DND-41 (cell line): ENCODE measurements around the gene EVI2B.

Experiments used
- ATAC-seq: fragments of 200-7000 bp; cut with Tn5 transposase; 3 replicates; pipeline ENCODE4 v1.9.1; 2021; ENCODE audit warnings: low read depth; ENCODE audit not compliant: insufficient read depth
- DNase-seq: peaks from one replicate; pipeline ENCODE4 v3.0.0-alpha.2; 2020
- H2AFZ ChIP-seq: 2 replicates; pipeline ENCODE4 v1.6.0; 2012; ENCODE audit warnings: low read depth, low read length
- H3K27ac ChIP-seq: 2 replicates; pipeline ENCODE4 v1.5.1; 2012; ENCODE audit warnings: low read length, inconsistent platforms
- H3K27me3 ChIP-seq: fragments of 200-600 bp; sonication (generic); 2 replicates; pipeline ENCODE4 v1.6.0; 2012; ENCODE audit warnings: low read length, mild to moderate bottlenecking, inconsistent platforms; ENCODE audit not compliant: insufficient read depth, poor library complexity
- H3K36me3 ChIP-seq: 2 replicates; pipeline ENCODE4 v1.5.1; 2012; ENCODE audit warnings: low read length, inconsistent platforms; ENCODE audit not compliant: insufficient read depth
- H3K4me1 ChIP-seq: 2 replicates; pipeline ENCODE4 v1.5.1; 2012; ENCODE audit warnings: mild to moderate bottlenecking, low read length; ENCODE audit not compliant: insufficient read depth
- H3K4me2 ChIP-seq: 2 replicates; pipeline ENCODE4 v1.6.0; 2012; ENCODE audit warnings: mild to moderate bottlenecking, moderate library complexity, low read length, inconsistent platforms; ENCODE audit not compliant: insufficient read depth
- H3K4me3 ChIP-seq, 2 experiments: fragments of 200-600 bp in 1 of 2; shearing (Covaris generic) in 1 of 2; 2 replicates each; pipeline ENCODE4 v1.5.1; 2012 to 2016; ENCODE audit warnings: inconsistent platforms in 2 of 2, low read length in 2 of 2, mild to moderate bottlenecking in 2 of 2, low read depth in 1 of 2, moderate library complexity in 1 of 2
- H3K79me2 ChIP-seq: 2 replicates; pipeline ENCODE4 v1.6.0; 2012; ENCODE audit warnings: low read length, inconsistent platforms; ENCODE audit not compliant: insufficient read depth
- H3K9ac ChIP-seq: 2 replicates; pipeline ENCODE4 v1.6.0; 2012; ENCODE audit warnings: low read depth, mild to moderate bottlenecking, inconsistent platforms, low read length, moderate library complexity
- H3K9me3 ChIP-seq: 2 replicates; pipeline ENCODE4 v1.5.1; 2012; ENCODE audit warnings: low read length, moderate library complexity, mild to moderate bottlenecking, inconsistent platforms; ENCODE audit not compliant: insufficient read depth, severe bottlenecking
- H4K20me1 ChIP-seq: 2 replicates; pipeline ENCODE4 v1.6.0; 2012; ENCODE audit warnings: low read length; ENCODE audit not compliant: insufficient read depth
- EZH2 ChIP-seq: IDR thresholded peaks from 3 replicates; pipeline ENCODE4 v1.6.1; 2012; ENCODE audit warnings: borderline replicate concordance, low read depth, mild to moderate bottlenecking, moderate library complexity, low read length, inconsistent platforms; ENCODE audit not compliant: severe bottlenecking
- TF ChIP-seq, protein P1 (sequence below): IDR thresholded peaks from 2 replicates; pipeline ENCODE4 v1.5.1; 2012; ENCODE audit warnings: borderline replicate concordance, low read length, moderate library complexity, mild to moderate bottlenecking; ENCODE audit not compliant: poor library complexity, severe bottlenecking; ENCODE audit errors: extremely low read depth

The EVI2B gene

DNA sequence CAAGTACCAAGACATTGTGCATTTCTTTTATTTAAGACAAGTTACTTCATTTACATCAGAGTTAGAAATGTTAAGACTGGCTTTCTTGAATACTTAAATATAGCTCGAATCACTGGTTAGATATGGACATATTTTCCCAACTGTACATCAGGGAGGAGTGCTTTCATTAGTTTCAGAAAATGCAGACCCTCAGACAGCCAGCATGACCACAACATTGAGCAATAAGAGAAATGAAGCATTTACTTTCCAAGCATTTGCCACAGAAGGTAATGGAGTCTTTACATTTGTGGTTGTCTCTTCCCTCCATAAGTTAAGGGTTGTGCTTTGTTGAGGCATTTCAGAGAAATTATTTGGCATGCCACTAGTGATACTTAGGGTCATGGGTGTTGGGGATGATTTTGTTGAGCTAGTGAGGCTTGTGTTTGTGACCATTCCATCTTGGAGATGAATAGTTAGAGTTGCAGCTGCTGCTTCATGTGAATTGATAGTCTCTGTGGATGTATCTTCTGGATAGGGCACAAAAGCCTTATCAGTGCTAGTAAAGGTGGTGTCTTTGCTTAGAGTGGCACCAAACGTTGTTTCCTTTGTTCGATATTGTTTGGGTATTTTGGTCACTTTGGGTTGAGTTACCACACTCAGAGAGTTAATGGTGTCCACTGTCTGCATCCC is 18.9 kb downstream of the EVI2B start:
- Histone ChIP-seq H2AFZ (no peak overlapping the region), H3K27ac (no peak overlapping the region), H3K4me2 (no peak overlapping the region), H3K9me3 (no peaks in the 10 kb centered on the region), H3K79me2 (no peaks in the 10 kb centered on the region), H3K4me1 (no peaks in the 10 kb centered on the region), H4K20me1 (no peaks in the 10 kb centered on the region), H3K9ac (no peak overlapping the region), H3K36me3 (peaks cover 12% of the 10 kb centered on the region), H3K27me3 (no peaks in the 10 kb centered on the region), H3K4me3 (no peak overlapping the region)
- ATAC-seq (no peak), DNase-seq (no peak)
- TF ChIP-seq EZH2 = no peak
- TF ChIP-seq, protein P1, sequence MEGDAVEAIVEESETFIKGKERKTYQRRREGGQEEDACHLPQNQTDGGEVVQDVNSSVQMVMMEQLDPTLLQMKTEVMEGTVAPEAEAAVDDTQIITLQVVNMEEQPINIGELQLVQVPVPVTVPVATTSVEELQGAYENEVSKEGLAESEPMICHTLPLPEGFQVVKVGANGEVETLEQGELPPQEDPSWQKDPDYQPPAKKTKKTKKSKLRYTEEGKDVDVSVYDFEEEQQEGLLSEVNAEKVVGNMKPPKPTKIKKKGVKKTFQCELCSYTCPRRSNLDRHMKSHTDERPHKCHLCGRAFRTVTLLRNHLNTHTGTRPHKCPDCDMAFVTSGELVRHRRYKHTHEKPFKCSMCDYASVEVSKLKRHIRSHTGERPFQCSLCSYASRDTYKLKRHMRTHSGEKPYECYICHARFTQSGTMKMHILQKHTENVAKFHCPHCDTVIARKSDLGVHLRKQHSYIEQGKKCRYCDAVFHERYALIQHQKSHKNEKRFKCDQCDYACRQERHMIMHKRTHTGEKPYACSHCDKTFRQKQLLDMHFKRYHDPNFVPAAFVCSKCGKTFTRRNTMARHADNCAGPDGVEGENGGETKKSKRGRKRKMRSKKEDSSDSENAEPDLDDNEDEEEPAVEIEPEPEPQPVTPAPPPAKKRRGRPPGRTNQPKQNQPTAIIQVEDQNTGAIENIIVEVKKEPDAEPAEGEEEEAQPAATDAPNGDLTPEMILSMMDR = no peak

DNA sequence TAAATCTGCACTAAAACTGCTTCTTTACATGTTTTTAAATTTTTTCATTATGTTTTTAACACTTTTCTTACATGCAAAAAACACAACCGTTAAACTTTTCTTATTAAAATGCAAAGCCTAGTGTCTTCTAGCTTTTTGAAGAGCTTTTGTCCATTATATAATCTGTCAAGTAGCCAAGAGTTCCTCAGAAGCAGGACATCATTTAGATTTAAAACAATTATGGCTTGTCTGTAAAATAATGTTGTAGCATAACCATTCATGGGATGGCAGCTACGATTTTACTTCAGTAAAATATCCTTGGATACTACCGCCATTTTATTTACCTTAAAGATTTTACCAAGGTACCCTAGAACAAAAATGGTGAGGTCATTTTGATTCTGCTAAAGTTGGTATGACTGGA is 19.6 kb downstream of the EVI2B start:
- no peaks in the 10 kb centered on the region for H3K79me2 ChIP-seq
- no peak overlapping the region for H3K4me2 ChIP-seq

DNA sequence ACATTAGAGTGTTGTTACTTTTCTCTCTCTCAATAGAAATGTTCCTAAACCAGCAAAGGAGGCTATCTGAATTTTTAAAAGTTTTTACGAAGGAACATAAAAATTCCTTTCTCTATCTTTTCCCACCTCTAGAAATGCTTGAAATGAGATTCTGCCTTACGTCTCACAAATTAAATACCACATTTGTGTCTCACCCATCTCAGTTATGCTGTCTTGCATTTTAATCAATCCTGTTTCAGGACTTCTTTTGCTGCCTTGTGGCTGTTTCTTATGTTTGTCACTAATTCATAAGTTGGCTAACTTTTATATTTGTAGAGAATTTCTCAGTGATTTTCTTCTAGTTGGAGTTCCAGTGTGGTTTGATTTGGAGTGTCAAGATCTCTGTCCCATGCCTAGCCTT is 20.3 kb downstream of the EVI2B start:
- Histone ChIP-seq H3K9me3 (no peaks in the 10 kb centered on the region), H4K20me1 (no peaks in the 10 kb centered on the region), H3K4me3 (no peak overlapping the region), H3K27me3 (no peaks in the 10 kb centered on the region), H3K79me2 (no peaks in the 10 kb centered on the region), H3K9ac (no peak overlapping the region), H2AFZ (no peak overlapping the region), H3K36me3 (peaks cover 12% of the 10 kb centered on the region), H3K4me2 (no peak overlapping the region), H3K27ac (no peak overlapping the region), H3K4me1 (no peaks in the 10 kb centered on the region)
- ATAC-seq = no peak
- no peak for TF ChIP-seq EZH2
- TF ChIP-seq, protein P1 = no peak
- no peak for DNase-seq

More for the DNA sequence above, 19.6 kb downstream of the EVI2B start:
- H4K20me1 ChIP-seq = no peaks in the 10 kb centered on the region
- H3K9me3 ChIP-seq = no peaks in the 10 kb centered on the region
- H3K9ac ChIP-seq = no peak overlapping the region
- ATAC-seq (no peak), DNase-seq (no peak)
- no peak for TF ChIP-seq EZH2
- TF ChIP-seq, protein P1 = no peak
- no peak overlapping the region for H3K4me3 ChIP-seq
- H2AFZ ChIP-seq = no peak overlapping the region
- no peak overlapping the region for H3K27ac ChIP-seq
- H3K27me3 ChIP-seq = no peaks in the 10 kb centered on the region
- peaks cover 12% of the 10 kb centered on the region for H3K36me3 ChIP-seq
- H3K4me1 ChIP-seq = no peaks in the 10 kb centered on the region
